GM21526 (cell line): ENCODE measurements around the gene DRD4.

Experiments
- ATAC-seq: cut with Tn5 transposase; IDR thresholded peaks from one replicate; pipeline ENCODE4 v1.9.1; 2021; ENCODE audit warnings: moderate library complexity; ENCODE audit not compliant: unreplicated experiment, low FRiP score

Gene DRD4

DNA sequence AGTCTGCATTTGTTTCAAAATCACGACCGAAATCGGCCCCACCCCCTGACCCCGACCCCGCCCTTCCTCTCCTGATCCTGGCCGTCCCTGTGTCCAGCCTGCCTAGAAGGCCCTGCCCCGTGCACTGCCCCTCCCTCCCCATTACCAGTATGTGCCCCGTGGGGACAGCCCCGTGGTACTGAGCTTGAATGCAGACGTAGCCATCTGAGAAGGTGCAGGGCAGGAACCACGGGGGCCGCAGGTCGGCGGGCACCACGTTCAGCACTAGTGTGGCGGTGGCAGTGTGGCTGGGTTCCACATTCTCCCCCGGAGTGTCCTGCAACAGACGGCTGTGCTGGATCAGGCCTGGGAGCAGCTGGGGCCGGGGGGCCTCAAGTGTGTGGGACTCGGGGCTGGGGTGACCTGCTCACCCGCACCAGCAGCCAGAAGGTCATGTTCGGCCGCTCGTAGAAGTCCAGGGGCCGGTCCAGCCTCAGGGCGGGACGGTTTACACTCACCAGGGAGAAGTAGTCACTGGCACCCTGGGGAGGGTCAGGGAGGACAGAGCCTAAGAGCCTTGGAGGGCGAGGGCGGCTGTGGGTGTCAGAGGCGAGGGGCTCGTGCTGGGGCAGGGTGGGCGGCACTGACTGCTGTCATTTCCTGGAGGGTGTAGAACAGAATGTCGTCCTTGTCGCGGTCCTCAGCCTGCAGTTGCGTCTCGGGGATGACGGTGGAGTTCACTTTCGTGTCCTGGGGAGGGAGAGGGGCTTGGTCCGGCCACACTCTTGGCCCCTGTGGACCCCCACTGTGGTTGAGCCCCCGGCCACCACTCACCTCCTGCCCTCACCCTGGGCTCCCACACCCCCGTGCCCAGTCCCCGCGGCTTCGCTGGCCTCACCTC is 15.9 kb upstream of the DRD4 start:
- no peak for ATAC-seq

DNA sequence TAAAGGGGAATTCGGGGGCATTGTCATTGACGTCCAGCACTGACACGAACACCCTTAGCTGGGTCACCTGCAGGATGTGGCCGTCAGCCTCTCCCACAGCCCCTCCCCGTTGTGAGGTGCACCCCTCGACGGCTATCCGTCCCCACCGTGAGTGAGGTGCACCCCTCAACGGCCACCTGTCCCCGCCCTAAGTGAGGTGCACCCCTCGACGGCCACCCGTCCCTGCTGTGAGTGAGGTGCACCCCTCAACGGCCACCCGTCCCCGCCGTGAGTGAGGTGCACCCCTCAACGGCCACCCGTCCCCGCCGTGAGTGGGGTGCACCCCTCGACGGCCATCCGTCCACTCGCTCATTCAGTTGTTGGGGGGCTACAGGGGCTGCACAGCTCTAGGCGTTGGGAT is 15.2 kb upstream of the DRD4 start:
- no peak for ATAC-seq

DNA sequence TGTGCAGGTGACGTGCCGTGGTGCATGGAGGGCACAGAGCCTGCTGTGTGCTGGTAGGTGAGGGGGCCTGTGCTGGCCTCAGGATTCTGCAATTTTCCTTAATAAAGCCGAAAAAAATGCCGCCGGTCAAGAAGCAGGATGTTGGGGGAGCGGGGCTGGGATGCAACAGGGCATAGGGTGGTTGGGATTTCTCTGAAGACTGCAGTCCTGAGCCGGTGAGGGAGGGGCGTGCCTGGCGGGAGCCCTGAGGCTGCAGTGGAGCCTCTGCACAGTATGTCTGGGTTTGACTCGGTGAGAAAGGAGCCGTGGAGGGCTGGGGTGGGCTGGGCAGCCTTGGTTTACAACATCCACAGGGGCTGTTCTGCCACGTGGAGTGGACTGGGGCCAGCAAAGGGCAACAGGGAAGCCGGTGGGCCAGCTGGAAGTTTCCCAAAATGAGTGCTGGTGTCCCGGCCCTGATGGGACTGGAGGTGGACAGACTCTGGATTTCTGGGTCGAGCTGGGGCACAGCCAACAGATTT is 13.7 kb upstream of the DRD4 start:
- no peak for ATAC-seq

DNA sequence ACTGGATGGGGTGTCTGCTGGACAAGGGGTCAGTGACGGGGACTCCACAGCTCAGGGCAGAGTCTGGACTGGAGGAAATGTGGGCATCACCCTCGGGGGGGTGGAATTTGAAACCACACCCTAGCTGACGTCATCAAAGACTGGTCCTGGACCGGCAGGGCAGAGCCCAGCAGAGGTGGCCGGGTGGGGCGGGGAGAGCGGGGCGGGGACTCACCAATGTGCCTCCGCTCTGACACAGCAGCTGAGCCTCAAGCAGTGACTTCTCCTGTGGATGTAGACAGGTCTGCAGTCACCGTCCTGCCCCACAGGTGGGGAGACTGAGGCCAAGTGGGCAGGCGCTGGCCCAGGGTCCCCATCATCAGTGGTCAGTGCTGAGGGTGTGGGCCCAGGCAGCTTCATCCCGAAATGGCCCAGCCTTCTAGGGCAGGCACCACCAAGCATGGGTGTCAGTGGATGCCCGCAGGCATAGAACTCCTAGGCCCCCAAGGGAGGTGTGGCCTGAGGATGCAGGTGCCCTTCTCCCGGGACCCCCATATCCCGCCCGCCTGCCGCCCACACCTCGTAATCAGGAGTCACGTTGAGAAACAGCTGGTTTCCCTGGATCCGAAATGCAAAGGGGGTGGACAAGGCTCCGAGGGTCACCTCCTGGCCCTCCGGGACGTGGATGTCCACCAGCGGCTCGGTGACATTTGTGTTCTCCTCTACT is 12.9 kb upstream of the DRD4 start:
- ATAC-seq: no peak

DNA sequence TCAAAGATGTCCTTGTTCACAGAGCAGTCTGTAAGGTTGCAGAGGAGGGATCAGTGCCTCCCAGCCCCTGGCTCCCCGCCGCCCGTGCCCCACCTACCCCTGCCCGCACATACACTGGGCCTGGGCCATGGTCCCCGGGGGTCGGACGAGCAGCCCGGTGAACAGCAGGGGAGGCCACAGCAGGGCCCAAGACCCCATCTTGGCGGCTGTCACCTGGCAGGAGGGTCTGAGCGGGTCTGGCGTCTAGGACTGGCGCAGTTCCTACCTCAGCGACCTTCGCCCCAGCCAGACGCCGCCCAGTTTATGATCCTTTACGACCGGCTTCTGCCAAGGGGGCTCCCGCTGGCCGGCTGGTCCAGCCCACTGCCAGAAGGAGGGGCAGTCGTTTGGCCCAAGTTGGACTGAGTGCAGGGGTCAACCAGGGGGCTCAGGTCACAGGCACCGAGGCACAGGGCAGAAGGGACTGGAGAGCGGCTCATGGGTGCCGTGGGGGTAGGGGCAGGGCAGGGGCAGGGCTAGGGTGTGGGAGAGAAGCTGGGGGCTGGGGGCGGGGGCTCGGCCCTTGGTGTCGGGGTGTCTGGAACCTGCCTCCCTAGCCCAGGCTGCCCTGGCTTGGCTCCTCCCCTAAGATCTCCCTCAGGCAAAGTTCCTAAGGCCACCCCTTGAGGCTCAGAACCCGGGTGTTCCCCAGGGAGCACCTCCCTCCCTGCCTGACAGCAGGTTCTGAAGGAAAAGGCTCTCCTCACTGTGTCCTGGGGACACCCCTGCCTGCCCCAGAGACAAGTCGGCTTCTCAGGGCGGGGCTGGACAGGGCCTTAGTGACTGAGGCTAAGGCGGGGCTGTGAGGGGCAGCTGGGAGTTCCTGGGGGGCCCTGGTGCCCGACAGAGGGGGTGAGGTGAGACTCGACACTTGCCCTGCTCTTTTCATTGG is 12.1 kb upstream of the DRD4 start, which contains the start of gene CDHR5:
CDHR5 (minus strand) TSS at position 251 of the 931 bp plus-strand sequence; CDS start at position 198, 53 bp downstream.
- no peak for ATAC-seq

DNA sequence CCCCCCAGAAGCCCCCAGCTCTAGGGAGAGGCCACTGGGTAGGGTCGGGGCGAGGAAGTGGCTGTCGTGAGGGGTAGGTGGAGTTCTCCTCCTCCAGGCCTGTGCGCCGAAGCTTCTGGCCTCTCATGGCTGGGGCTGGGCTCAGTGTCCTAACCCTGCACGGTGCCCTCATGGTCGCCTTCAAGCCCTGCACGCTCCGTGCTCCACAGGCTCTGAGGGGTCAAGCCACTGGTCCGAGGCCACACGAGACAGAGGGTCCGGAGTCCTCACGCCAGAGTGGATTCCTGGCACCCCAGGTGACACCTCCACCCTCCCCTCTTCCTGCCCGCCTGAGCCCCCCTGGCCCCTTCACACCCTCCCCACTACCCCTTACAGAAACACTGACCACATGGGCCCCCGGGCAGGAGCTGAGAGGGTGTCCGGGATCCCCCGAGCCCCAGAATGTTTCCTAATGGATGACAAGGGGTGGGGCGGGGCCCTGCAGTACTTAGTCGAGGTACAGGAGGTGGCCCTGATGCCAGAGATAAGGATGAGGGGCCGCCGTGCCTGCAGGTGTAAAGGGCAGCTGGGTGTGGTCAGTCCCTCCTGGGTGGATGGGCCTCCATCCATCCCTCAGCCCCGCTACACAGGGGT is 11.3 kb upstream of the DRD4 start:
- ATAC-seq: no peak

DNA sequence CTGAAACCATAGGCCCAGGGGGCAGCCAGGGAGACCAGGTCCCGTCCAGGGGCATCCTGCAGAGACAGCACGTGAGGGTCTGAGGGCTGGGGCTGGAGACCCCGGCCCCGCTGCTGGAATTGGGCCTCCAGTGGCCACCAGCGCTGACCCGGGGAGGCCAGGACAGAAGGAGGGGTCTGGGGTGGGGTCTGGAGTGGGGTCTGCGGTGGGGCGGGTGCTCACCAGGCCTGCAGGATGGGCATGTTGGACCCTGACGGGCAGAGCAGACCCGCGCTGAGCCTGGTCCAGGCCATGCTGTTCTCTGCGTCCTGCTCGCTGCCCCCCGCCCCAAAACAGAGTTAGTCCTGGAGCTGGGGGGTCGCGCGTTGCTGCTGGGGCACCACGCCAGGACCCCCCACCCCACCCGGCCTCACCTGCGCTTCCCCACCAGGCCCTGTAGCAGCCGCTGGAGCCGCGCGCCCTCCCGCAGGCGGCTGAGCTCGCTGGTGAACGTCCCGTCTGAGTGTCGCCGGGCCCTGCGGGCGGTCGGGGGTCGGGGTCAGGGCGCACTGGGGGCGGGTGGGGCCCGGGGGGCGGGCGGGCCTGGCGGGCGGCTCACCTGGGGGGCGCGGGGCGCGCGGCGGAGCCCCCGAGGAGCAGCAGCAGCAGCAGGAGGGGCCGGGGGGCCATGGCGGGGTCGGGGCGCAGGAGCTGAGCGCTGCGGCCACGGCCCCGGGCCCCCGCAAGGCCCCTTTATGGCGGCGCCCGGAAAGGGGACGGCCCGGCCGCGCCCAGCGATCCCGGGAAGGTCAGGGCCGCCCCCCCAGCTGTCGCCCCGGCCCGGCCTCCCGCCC is 10.4 kb upstream of the DRD4 start, which contains the start of gene SCT:
SCT (minus strand) TSS at position 707 of the 833 bp plus-strand sequence; CDS start at position 669, 38 bp downstream.
- no peak for ATAC-seq

DNA sequence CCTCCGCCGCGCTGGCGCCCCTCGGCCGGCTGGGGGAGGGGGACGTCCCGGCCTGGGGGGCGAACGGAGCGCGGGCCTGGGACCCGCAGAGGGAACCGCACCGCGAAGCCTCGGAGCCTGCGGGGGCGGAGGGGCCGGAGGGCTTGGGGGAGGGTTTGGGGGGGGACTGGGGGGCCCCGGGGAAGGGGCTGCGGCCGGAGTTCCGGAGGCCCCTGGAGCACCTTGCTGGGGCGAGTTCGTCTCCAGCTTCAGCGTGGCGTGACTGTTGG is 9.8 kb upstream of the DRD4 start:
- ATAC-seq: no peak

DNA sequence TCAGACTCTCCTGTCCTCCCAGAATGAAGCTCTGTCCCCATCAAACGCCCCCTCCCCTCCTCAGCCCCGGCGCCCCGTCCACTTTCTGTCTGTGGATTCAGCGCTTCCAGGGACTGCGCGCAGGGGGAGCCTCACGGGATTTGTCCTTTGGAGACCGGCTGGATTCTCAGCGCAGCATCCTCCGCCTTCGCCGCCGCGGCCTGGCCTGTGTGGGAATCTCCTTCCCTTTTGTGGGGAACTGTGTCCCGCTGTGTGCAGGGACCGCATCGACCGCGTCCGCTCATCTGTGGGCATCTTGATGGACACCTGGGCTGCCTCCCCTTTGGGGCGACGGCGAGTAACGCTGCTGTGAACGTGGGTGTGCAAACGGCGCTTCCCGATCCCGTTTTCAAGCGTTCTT is 9.0 kb upstream of the DRD4 start:
- no peak for ATAC-seq

DNA sequence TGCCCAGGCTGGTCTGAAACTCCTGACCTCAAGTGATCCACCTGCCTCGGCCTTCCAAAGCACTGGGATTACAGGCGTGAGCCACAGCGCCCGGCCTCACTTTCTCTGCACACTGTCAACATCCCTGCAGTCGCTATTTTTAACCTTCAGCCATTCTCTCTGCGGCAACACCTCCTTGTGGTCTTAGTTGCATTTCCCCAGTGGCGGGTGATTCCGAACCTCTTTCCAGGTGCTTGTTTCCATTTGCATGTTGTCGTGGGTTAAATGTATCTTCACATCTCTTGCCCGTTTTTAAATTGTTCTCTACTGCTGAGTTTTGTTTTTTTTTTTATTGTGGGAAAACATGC is 7.9 kb upstream of the DRD4 start:
- ATAC-seq: no peak

DNA sequence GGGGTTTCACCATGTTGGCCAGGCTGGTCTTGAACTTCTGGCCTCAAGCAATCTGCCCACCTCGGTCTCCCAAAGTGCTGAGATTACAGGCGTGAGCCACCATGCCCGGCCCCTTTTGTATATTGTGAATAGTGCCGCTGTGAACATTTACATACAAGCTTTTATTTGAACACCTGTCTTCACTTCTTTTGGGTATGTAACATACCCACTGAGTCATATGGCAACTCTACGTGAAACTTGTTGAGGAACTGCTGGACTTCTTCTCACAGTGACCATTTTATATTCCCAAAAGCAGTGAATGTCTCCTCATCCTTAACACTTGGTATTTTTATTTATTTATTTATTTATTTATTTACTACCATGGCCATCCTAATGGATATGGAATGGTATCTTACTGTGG is 6.2 kb upstream of the DRD4 start:
- ATAC-seq: no peak

DNA sequence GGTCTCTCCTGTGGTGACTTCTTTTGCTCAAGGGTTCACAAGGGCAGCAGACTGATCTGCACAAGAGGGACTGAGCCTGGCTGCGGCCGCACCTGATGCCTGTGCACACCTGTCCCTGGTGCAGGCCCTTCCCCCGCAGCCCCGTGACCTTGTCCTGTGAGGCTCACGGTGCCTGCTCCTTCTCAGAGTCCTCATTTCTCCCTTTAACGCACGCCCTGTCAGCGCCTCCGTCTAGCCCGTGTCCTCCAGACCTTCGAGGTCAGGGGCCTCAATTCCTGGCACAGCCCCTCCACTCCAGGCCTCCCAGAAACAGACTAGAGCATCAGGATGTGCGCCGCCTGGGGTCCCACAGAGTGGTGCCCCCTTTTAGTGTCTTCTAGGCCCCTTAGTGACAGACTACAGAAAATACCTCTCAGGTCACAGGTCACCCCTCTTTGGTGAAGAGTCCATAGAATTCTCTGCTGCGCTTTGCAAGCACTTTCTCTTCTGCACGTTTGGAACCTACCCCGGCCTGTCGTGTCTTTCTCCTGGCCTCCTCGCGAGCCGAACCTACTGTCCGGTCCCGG is 1.0 kb upstream of the DRD4 start:
- ATAC-seq: no peak

DNA sequence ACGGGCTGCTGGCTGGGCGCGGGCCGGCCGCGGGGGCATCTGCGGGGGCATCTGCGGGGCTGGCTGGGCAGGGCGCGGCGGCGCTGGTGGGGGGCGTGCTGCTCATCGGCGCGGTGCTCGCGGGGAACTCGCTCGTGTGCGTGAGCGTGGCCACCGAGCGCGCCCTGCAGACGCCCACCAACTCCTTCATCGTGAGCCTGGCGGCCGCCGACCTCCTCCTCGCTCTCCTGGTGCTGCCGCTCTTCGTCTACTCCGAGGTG is 194 bp downstream of the DRD4 start:
- ATAC-seq: no peak

DNA sequence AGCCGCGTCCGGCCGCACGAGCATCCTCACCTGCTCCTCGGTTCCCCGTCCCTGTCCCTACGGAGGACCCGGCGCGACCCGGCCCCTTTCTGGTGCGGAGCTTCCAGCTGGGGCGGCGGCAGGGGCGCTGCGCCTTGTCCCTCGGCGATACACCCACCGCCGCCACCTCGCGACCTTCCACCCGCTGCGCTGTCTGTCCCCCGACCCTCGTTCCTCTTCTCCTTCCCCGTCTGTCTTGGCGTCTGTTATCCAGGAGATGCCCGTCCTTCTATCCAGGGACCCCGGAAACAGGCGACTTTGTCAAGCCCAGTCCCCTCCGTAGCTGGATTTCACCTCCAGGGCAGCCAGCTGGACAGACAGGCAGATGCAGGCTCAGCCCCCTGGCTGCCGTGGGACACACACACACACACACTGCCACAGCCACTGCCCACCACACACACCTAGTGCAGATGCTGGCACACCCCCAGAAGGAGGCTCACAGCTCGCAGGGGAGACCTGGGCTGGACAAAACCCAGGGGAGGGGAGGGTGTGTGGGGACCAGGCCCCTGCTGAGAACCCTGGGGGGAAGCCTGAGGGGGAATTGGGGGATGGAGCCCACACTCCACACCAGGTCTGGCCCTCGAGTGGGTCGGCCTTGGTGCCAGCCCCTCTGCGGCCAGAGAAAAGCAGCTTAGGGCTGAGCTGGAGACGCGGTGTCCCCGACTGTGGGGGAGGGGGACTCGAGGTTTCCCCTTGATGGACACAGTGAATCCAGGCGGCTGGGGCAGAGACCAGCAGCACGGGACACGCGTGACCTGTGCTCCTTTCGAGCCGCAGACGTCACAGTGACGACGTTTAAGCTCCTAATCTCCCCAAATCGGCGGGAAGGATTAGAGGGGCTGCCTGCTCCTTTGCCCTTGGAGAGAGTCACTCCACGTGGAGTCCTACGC is 788 bp downstream of the DRD4 start:
- no peak for ATAC-seq

DNA sequence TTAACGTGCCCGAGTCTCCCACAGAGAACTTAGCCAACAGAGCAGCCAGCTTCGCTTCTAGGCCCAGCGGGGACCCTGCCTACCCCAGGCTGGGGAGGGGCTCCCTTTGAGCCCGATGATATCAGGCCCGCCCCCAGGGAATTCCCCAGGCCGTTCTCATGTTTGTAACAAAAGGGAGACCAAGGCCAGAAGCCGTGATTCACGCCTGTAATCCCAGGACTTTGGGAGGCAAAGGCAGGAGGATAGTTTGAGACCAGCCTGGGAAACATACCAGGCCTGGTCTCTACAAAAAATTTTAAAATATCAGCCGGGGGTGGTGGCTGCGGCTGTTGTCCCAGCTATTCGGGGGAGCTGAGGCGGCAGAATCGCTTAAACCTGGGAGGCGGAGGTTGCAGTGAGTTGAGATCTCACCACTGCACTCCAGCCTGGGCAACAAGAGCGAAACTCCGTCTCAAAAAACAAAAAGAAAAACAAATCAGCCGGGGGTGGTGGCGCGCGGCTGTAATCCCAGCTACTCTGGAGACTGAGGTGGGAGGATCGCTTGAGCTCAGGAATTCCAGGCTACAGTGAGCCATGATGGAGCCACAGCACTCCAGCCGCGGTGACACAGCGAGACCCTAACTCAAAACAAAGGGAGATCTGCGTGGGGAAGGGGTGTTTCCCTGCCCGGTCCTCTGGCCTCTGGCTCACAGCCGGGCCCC is 1.7 kb downstream of the DRD4 start:
- no peak for ATAC-seq

DNA sequence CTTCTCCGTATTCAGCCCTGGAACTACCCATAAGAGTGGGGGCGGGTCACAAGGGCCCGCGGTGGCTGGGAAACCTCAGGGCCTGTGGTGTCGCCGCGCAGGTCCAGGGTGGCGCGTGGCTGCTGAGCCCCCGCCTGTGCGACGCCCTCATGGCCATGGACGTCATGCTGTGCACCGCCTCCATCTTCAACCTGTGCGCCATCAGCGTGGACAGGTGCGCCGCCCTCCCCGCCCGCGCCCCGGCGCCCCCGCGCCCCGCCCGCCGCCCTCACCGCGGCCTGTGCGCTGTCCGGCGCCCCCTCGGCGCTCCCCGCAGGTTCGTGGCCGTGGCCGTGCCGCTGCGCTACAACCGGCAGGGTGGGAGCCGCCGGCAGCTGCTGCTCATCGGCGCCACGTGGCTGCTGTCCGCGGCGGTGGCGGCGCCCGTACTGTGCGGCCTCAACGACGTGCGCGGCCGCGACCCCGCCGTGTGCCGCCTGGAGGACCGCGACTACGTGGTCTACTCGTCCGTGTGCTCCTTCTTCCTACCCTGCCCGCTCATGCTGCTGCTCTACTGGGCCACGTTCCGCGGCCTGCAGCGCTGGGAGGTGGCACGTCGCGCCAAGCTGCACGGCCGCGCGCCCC is 2.4 kb downstream of the DRD4 start:
- no peak for ATAC-seq

DNA sequence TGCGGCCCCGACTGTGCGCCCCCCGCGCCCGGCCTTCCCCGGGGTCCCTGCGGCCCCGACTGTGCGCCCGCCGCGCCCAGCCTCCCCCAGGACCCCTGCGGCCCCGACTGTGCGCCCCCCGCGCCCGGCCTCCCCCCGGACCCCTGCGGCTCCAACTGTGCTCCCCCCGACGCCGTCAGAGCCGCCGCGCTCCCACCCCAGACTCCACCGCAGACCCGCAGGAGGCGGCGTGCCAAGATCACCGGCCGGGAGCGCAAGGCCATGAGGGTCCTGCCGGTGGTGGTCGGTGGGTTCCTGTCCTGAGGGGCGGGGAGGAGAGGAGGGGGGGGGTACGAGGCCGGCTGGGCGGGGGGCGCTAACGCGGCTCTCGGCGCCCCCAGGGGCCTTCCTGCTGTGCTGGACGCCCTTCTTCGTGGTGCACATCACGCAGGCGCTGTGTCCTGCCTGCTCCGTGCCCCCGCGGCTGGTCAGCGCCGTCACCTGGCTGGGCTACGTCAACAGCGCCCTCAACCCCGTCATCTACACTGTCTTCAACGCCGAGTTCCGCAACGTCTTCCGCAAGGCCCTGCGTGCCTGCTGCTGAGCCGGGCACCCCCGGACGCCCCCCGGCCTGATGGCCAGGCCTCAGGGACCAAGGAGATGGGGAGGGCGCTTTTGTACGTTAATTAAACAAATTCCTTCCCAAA is 3.1 kb downstream of the DRD4 start:
- no peak for ATAC-seq
